K562 (cell line): ENCODE measurements around the gene RPS27. TPM values are rescaled to one million over a fixed set of nuclear protein-coding genes. Genes with fewer than 3 reads are reported as not detected.

ENCODE experiments used
- BCL6 ChIP-seq: fragments of 250-450 bp; sonication (Bioruptor Pico); IDR thresholded peaks from 2 replicates; pipeline ENCODE4 v1.4.0; 2020
- CBFA2T2 ChIP-seq: fragments of 450-650 bp; conservative IDR thresholded peaks from 2 replicates; pipeline ENCODE4 v1.6.1; 2017; ENCODE audit warnings: mild to moderate bottlenecking
- EGR1 ChIP-seq: fragments of 450-650 bp; conservative IDR thresholded peaks from 2 replicates; pipeline ENCODE4 v1.6.1; 2017; ENCODE audit warnings: mild to moderate bottlenecking
- ETS2 ChIP-seq: IDR thresholded peaks from 2 replicates; pipeline ENCODE4 v1.6.1; 2016; ENCODE audit warnings: borderline replicate concordance, missing genetic modification characterization, mild to moderate bottlenecking, moderate library complexity, missing compliant biosample characterization; ENCODE audit not compliant: poor library complexity, severe bottlenecking
- FUS ChIP-seq: fragments of 200-400 bp; formaldehyde crosslinking; optimal IDR thresholded peaks from 2 replicates; pipeline ENCODE3; 2017; ENCODE audit warnings: low read depth, low read length
- NCOA1 ChIP-seq: fragments of 450-650 bp; IDR thresholded peaks from 2 replicates; pipeline ENCODE4 v1.6.1; 2016; ENCODE audit warnings: low read depth
- NFE2L1 ChIP-seq: fragments of 450-650 bp; IDR thresholded peaks from 2 replicates; pipeline ENCODE4 v1.6.1; 2016; ENCODE audit warnings: missing genetic modification characterization, low read depth, mild to moderate bottlenecking, missing compliant biosample characterization, moderate library complexity, borderline replicate concordance
- NUFIP1 ChIP-seq: fragments of 450-650 bp; IDR thresholded peaks from 2 replicates; pipeline ENCODE4 v1.6.1; 2018; ENCODE audit not compliant: partially characterized antibody
- PKNOX1 ChIP-seq: fragments of 450-650 bp; IDR thresholded peaks from 2 replicates; pipeline ENCODE4 v1.6.1; 2016
- POLR2B ChIP-seq: fragments of 450-650 bp; IDR thresholded peaks from 2 replicates; pipeline ENCODE4 v1.6.1; 2018; ENCODE audit warnings: low read depth; ENCODE audit not compliant: partially characterized antibody
- RBM34 ChIP-seq: fragments of 200-400 bp; formaldehyde crosslinking; IDR thresholded peaks from 2 replicates; pipeline ENCODE4 v1.6.1; 2018; ENCODE audit warnings: low read length, borderline replicate concordance; ENCODE audit not compliant: insufficient read depth
- STAT5A ChIP-seq: IDR thresholded peaks from 2 replicates; pipeline ENCODE4 v1.6.1; 2012; ENCODE audit warnings: low read length, inconsistent platforms, borderline replicate concordance
- TAF15 ChIP-seq: fragments of 200-400 bp; formaldehyde crosslinking; IDR thresholded peaks from 2 replicates; pipeline ENCODE4 v1.6.1; 2017; ENCODE audit warnings: mild to moderate bottlenecking, low read depth, low read length, moderate library complexity
- TCFL5 ChIP-seq: fragments of 250-450 bp; sonication (Bioruptor Pico); conservative IDR thresholded peaks from 2 replicates; pipeline ENCODE4 v1.6.1; 2021; ENCODE audit warnings: mild to moderate bottlenecking, moderate library complexity, matching md5 sums
- THAP12 ChIP-seq: fragments of 250-450 bp; sonication (Bioruptor Pico); IDR thresholded peaks from 2 replicates; pipeline ENCODE4 v1.9.0; 2021; ENCODE audit warnings: mild to moderate bottlenecking, inconsistent platforms
- UBTF ChIP-seq, 2 experiments: IDR thresholded peaks; 2 replicates each; pipeline ENCODE4 v1.6.1; 2012; ENCODE audit warnings: improper control_type of control experiment in 2 of 2, low read depth in 2 of 2, low read length in 2 of 2, borderline replicate concordance in 1 of 2
- ZNF165 ChIP-seq: fragments of 250-450 bp; sonication (Bioruptor Pico); IDR thresholded peaks from 2 replicates; pipeline ENCODE4 v1.4.0; 2020; ENCODE audit warnings: borderline replicate concordance
- ZNF408 ChIP-seq: fragments of 250-450 bp; sonication (Bioruptor Pico); IDR thresholded peaks from 2 replicates; pipeline ENCODE4 v1.4.0; 2020; ENCODE audit warnings: low read depth, mild to moderate bottlenecking, moderate library complexity
- ZNF436 ChIP-seq: fragments of 250-450, 450-650 bp; sonication (Bioruptor Pico); formaldehyde crosslinking; IDR thresholded peaks from 2 replicates; pipeline ENCODE4 v1.7.0; 2020; ENCODE audit warnings: mild to moderate bottlenecking
- ZNF445 ChIP-seq: fragments of 250-450 bp; sonication (Bioruptor Pico); IDR thresholded peaks from 2 replicates; pipeline ENCODE4 v1.4.0; 2020; ENCODE audit warnings: low read depth, mild to moderate bottlenecking, moderate library complexity
- ZNF57 ChIP-seq: fragments of 450-650 bp; formaldehyde crosslinking; IDR thresholded peaks from 2 replicates; pipeline ENCODE4 v1.4.0; 2020; ENCODE audit warnings: mild to moderate bottlenecking, moderate library complexity
- ZNF583 ChIP-seq: fragments of 250-450 bp; sonication (Bioruptor Pico); IDR thresholded peaks from 2 replicates; pipeline ENCODE4 v1.4.0; 2020
- ZSCAN32 ChIP-seq: fragments of 450-650 bp; formaldehyde crosslinking; IDR thresholded peaks from 2 replicates; pipeline ENCODE4 v1.4.0; 2020; ENCODE audit warnings: mild to moderate bottlenecking, moderate library complexity
- polyA plus RNA-seq, 8 experiments: library from polyadenylated mRNA; depleted of rRNA in 4 of 8; stranded (reverse) in 5 of 8; unstranded in 3 of 8; fragments of >200 nt; fragmentation: Nextera tagmentation in 2 of 8; fragmentation: Illumina TruSeq in 1 of 8; extraction: Ambion mirVana in 2 of 8; extraction: Trizol in 1 of 8; gene quantifications; 2 replicates each; pipeline versions ENCODE4 v1.2.1 to v1.2.3, GENCODE V29; 2011 to 2014; ENCODE audit warnings: inconsistent platforms in 1 of 8, missing spikeins in 1 of 8
- total RNA-seq, 7 experiments: library from RNA; depleted of rRNA in 6 of 7; stranded (reverse); fragments of >200 nt in 6 of 7; fragmentation: Illumina TruSeq in 2 of 7; extraction: Trizol in 2 of 7; gene quantifications; 2 replicates each; pipeline versions ENCODE4 v1.2.1 to v1.2.3, GENCODE V29; 2011 to 2021; ENCODE audit warnings: low replicate concordance in 1 of 7
- TF ChIP-seq, protein P1 (sequence below): fragments of 450-650 bp; formaldehyde crosslinking; IDR thresholded peaks from 2 replicates; pipeline ENCODE4 v1.4.0; 2020; ENCODE audit warnings: mild to moderate bottlenecking

RPS27 gene
- total and polyA plus RNA-seq, 9 of the 15 experiments (the other 6 are each of a cell fraction or from before 2014, with no cell fraction given) = 2,091 to 9,377 (median 6,706) TPM

DNA sequence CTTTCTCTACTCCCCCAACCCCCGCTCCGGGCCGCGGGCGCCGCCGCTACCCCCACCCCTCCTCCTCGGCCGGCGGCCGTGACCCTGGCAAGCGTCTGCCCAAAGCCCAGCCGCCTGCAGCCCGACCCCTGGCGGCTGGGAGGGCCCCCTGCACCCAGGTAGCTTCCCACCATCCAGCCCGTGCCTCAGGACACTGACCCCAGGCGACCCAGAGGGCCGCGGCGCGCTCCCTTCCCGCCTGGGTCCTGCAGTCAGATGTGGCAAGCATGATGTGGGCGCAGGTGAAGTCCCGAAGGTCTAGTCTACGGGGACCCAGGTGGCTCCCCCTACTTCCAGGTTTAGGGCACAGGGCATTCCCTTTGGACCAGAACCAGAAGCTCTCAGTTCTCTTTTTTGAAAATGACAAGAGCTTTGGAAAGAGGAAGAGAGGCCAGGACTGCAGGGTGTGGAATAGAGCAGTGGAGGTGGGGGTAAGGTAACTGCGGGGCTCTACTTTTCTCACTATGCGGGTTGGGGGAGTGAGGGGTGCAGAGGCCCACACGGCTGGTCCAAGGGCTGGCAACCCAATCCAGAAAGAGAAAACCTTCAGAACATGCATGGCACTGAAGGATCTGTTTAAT is 43.8 kb upstream of the RPS27 start, which contains the start of gene DENND4B (continued):
- TF ChIP-seq UBTF (IDR thresholded peaks at IDR 0.05; ENCODE audit: borderline replicate concordance in 1 of 2, low read depth in 2 of 2, low read length in 2 of 2) (no peak), ETS2 (tag) (no peak), ZNF408 (CRISPR knock-in tag) (no peak), FUS (no peak), ZNF445 (CRISPR knock-in tag) (no peak), EGR1 (no peak), BCL6 (no peak), STAT5A (no peak), PKNOX1 (no peak), NCOA1 (peak; percentile 36; the same call in 1 of the 2 replicates), NFE2L1 (no peak), ZNF57 (CRISPR knock-in tag) (no peak), ZNF583 (CRISPR knock-in tag) (no peak), THAP12 (CRISPR knock-in tag) (0 out of 2 replicates have a peak, but pooled peaks have one; percentile 49), NUFIP1 (no peak), CBFA2T2 (no peak), TCFL5 (CRISPR knock-in tag) (no peak), ZNF436 (CRISPR knock-in tag) (no peak), POLR2B (no peak), TAF15 (no peak), ZNF165 (no peak), RBM34 (no peak), ZSCAN32 (CRISPR knock-in tag) (no peak)
- TF ChIP-seq, protein P1, sequence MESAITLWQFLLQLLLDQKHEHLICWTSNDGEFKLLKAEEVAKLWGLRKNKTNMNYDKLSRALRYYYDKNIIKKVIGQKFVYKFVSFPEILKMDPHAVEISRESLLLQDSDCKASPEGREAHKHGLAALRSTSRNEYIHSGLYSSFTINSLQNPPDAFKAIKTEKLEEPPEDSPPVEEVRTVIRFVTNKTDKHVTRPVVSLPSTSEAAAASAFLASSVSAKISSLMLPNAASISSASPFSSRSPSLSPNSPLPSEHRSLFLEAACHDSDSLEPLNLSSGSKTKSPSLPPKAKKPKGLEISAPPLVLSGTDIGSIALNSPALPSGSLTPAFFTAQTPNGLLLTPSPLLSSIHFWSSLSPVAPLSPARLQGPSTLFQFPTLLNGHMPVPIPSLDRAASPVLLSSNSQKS (CRISPR knock-in tag) = no peak
